DOHH2 (cell line): ENCODE measurements around the gene GFM1.

ENCODE experiments used
- CTCF ChIP-seq: fragments of 200-600 bp; sonication (generic); IDR thresholded peaks from one replicate; pipeline ENCODE4 v1.5.1; 2014; ENCODE audit warnings: antibody characterized with exemption, mild to moderate bottlenecking, low read depth, low read length; ENCODE audit not compliant: poor library complexity, severe bottlenecking
- EZH2phosphoT487 ChIP-seq: fragments of 200-600 bp; sonication (generic); IDR thresholded peaks from 2 replicates; pipeline ENCODE4 v1.6.1; 2017; ENCODE audit warnings: borderline replicate concordance, mild to moderate bottlenecking, antibody characterized with exemption, low read length, moderate library complexity, mixed read lengths

GRCh38 chr3:158731938-158732855, 87.9 kb downstream of the GFM1 start, which contains the start of gene RARRES1:
- TF ChIP-seq CTCF (no peak), EZH2phosphoT487 (no peak)
